Brain microvascular endothelial cell (primary cell): Measurements from ENCODE around the gene LATS2.
A peak's percentile ranks its signal among the peaks of the same experiment; 100 is the strongest.
"Not testable (repeated sequence)": the region's sequence is repeated elsewhere in the genome, so short reads cannot be mapped to it uniquely, and the experiment has no call there.

Experiments used
- DNase-seq: peaks from one replicate; pipeline ENCODE4 v3.0.0-alpha.2; 2020
- H3K27ac ChIP-seq: fragments of 250-450 bp; sonication (Bioruptor Pico); 2 replicates; pipeline ENCODE4 v1.5.1; 2020; ENCODE audit warnings: mild to moderate bottlenecking, moderate library complexity
- H3K27me3 ChIP-seq: fragments of 250-450 bp; sonication (Bioruptor Pico); replicated peaks from 2 replicates; pipeline ENCODE4 v1.5.1; 2020; ENCODE audit warnings: mild to moderate bottlenecking
- H3K36me3 ChIP-seq: fragments of 250-450 bp; sonication (Bioruptor Pico); replicated peaks from 2 replicates; pipeline ENCODE4 v1.5.1; 2020; ENCODE audit warnings: mild to moderate bottlenecking
- H3K4me3 ChIP-seq: 2 replicates; pipeline ENCODE4 v1.5.1; 2011; ENCODE audit warnings: low read depth, mild to moderate bottlenecking, control low read depth, low read length, moderate library complexity
- CTCF ChIP-seq: IDR thresholded peaks from 2 replicates; pipeline ENCODE4 v1.5.1; 2011; ENCODE audit warnings: low read depth, mild to moderate bottlenecking, moderate library complexity, low read length, control low read depth, inconsistent platforms; ENCODE audit errors: missing control alignments
- in situ Hi-C: cut with HindIII; loops from 2 replicates; pipeline ENCODE4 v1.10.0; 2017; ENCODE audit warnings: low sequenced_read_pairs, low pct_ligation_motif_present

The LATS2 gene

GRCh38 chr13:20939662-20940061 lies 121.7 kb downstream of the LATS2 start:
- H3K4me3 ChIP-seq, result no peak overlapping the region
- H3K27ac ChIP-seq, result peak overlapping the region; percentile 7
- H3K27me3 ChIP-seq, result no peaks in the 10 kb centered on the region
- no peaks in the 10 kb centered on the region for H3K36me3 ChIP-seq
- in situ Hi-C loops, result no loop called here
- TF ChIP-seq CTCF, result no peak
- no peak for DNase-seq

- Histone ChIP-seq H3K27ac (no peak overlapping the region), H3K36me3 (no peaks in the 10 kb centered on the region), H3K4me3 (no peak overlapping the region), H3K27me3 (no peaks in the 10 kb centered on the region)
- in situ Hi-C loops, result no loop called here
- no peak for TF ChIP-seq CTCF
- no peak for DNase-seq
These were observed 123.1 kb downstream of the LATS2 start for GRCh38 chr13:20938302-20938701.

- Histone ChIP-seq H3K27me3 (no peaks in the 10 kb centered on the region), H3K27ac (no peak overlapping the region), H3K36me3 (no peaks in the 10 kb centered on the region), H3K4me3 (no peak overlapping the region)
- in situ Hi-C loops, result no loop called here
- TF ChIP-seq CTCF, result no peak
- DNase-seq, result no peak
These were observed 133.7 kb downstream of the LATS2 start for GRCh38 chr13:20927596-20928257.

GRCh38 chr13:20925395-20925790 lies 136.0 kb downstream of the LATS2 start:
- DNase-seq, H3K36me3 ChIP-seq, H3K4me3 ChIP-seq, H3K27ac ChIP-seq, in situ Hi-C loops, H3K27me3 ChIP-seq: not testable (repeated sequence)

GRCh38 chr13:20924758-20925394 lies 136.5 kb downstream of the LATS2 start:
- in situ Hi-C loops, result no loop called here
- Histone ChIP-seq H3K4me3 (no peak overlapping the region), H3K27me3 (no peaks in the 10 kb centered on the region), H3K27ac (no peak overlapping the region), H3K36me3 (no peaks in the 10 kb centered on the region)
- peak; percentile 86 for DNase-seq
- peak; percentile 88 for TF ChIP-seq CTCF

DNA sequence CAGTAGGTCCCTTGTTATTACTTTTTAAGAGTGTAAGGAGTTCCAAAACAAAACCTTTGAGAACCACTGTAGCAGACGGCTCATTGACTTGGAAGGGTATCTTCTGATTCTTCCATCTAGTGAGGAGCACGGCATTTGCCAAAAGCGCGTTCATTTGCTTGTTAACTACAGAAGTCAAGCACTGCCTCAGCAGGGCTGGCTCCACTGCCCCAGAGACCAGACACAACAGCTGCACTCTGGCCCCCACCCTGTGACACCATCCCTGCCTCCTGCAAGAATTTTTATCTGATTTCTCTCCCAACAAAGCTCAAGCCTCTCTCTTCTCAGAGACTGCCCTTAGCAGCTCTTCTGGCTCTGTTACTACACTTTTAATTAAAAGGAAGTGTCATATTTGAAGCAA lies 138.1 kb downstream of the LATS2 start:
- DNase-seq, result no peak
- in situ Hi-C loops, result no loop called here

More for the DNA sequence above, 138.1 kb downstream of the LATS2 start:
- no peak overlapping the region for H3K27ac ChIP-seq
- no peaks in the 10 kb centered on the region for H3K27me3 ChIP-seq
- TF ChIP-seq CTCF, result no peak
- no peak overlapping the region for H3K4me3 ChIP-seq
- no peaks in the 10 kb centered on the region for H3K36me3 ChIP-seq
